Stimulated activated CD4-positive, alpha-beta T cell treated with anti-CD3 and anti-CD28 coated beads, Interleukin-4, amount 100 ng/mL, for 1 hour (primary cell): ENCODE results near the gene TERB2.
"Not testable (repeated sequence)": the region's sequence is repeated elsewhere in the genome, so short reads cannot be mapped to it uniquely, and the experiment has no call there.

Experiments
- DNase-seq: peaks from one replicate; pipeline ENCODE4 v3.0.0-alpha.2; 2020

The TERB2 gene

GRCh38 chr15:44956388-44956787 lies at the start of gene TERB2:
TSS of gene TERB2 (plus strand) at chr15:44956687. CDS start at chr15:44956719, 32 bp downstream.
- no peak for DNase-seq

DNA sequence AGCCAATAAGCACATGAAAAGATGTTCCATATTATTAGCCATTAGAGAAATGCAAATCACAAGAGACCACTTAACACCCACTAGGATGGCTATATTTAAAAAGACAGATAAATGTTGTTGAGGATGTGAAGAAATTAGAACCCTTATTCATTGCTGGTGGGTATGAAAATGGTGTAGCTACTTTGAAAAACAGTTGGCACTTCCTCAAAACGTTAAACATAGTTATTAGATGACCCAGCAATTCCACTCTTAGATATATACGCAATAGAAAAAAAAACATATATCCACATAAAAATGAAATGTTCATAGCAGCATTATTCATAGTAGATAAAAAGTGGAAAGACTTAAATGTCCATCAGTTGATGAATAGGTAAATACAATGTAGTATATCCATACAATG lies 47.1 kb upstream of the TERB2 start:
- no peak for DNase-seq

GRCh38 chr15:44910981-44911625 lies 45.4 kb upstream of the TERB2 start:
- DNase-seq, result no peak

DNA sequence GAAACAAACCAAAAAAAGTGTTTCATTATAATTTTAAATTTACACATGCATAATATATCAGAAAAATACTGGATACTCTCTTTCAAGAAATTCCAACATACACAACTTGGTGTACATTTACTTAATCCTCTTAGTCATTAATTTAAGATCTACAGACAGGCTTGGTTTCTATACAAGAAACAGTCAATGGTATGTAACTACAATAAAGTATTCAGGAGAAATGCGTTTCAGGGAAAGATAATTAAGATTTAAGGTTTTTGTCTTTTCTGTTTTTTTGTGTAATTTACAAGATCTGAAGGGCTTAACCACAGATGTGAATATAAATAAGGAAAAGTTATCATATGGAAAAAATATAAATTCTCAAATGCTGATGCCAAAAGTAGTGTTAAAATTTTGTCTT lies 44.3 kb upstream of the TERB2 start:
- DNase-seq, result not testable (repeated sequence)

- not testable (repeated sequence) for DNase-seq
Measured at GRCh38 chr15:44912974-44913448, 43.5 kb upstream of the TERB2 start.

- no peak for DNase-seq
Measured at GRCh38 chr15:44918136-44918535, 38.4 kb upstream of the TERB2 start.

- not testable (repeated sequence) for DNase-seq
Measured at GRCh38 chr15:44928658-44929057, 27.8 kb upstream of the TERB2 start.

- not testable (repeated sequence) for DNase-seq
Measured at GRCh38 chr15:44930283-44930682, 26.2 kb upstream of the TERB2 start.

- not testable (repeated sequence) for DNase-seq
Measured at GRCh38 chr15:44958302-44958701, 1.8 kb downstream of the TERB2 start.

GRCh38 chr15:44968475-44968874 lies 12.0 kb downstream of the TERB2 start:
- no peak for DNase-seq

DNA sequence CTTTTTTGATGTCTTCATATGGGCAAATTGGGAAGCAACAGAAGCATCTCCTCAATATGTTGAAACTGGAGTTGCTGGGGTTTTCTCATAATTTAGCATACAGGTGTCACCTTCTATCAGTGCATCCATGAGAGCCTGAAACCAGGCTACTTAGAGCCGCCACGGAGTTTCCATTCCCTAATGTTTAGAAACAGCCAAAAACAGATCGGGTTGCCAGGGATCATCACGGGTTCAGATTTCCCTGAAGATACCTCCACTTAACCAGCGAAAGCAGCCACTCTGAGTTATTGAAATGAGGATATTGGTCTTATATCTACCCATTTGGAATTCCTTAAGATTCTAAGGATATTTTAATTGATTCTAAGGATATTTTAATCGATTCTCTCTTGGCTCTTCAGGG lies 14.5 kb downstream of the TERB2 start:
- DNase-seq, result no peak

GRCh38 chr15:44976183-44976582 lies 19.7 kb downstream of the TERB2 start:
- DNase-seq, result not testable (repeated sequence)

- DNase-seq, result not testable (repeated sequence)
Measured at GRCh38 chr15:44977781-44978180, 21.3 kb downstream of the TERB2 start.

DNA sequence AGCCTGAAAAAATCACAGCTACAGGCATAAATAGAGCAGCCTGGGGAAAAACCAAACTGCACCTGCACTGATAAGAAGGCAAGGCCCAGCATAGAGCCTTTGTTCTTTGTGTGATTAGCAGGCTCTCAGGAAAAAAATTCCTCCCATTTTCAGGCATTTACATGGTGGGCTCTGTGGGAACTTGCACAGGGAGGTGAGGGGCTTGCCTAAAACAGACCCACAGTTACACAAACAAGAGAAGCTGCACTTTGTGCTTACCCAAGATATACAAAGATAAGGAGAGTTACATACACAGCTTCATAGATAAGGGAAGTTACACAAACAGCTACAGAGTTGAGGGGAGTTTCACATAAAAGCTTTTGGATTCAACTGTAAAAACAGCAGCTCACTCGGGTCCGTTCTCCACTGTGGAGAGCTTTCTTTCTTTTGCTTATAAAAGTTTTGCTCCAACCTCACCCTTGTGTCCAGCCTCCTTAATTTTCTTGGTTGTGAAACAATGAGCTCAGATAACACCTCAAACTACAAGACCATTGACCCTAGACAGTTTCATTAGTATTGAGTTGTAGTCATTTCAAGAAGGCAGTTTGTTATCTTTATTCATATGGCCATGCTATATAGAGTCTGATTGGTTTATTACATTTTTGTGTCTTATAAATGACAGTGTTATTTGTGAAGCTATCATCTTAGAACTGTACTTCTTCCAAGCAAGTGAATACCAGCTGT lies 23.3 kb downstream of the TERB2 start:
- not testable (repeated sequence) for DNase-seq

- DNase-seq, result not testable (repeated sequence)
Measured at GRCh38 chr15:44984144-44984543, 27.7 kb downstream of the TERB2 start.

- DNase-seq, result not testable (repeated sequence)
Measured at GRCh38 chr15:44986346-44987055, 30.0 kb downstream of the TERB2 start.

DNA sequence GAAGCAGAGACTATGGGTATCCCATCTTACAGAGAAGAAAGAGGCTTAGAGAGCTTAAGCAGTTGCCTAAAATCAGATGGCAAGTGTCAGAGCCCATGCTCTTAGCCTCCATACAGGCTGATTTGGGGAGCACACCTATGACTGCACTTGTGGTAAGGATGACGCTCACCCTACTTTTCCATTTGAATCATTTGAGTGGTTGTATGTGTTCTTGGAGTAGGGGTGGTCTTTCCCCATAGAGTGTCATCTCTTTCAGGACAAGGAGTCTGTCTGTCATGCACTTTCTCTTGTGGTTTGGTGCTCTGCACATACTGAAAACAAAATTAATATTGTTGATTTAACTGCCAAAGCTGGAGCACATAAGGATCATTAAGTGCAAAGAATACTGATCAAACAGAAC lies 31.2 kb downstream of the TERB2 start:
- not testable (repeated sequence) for DNase-seq

- DNase-seq, result not testable (repeated sequence)
Measured at GRCh38 chr15:44988184-44988869, 31.8 kb downstream of the TERB2 start.

GRCh38 chr15:44988870-44989219 lies 32.4 kb downstream of the TERB2 start:
- not testable (repeated sequence) for DNase-seq

DNA sequence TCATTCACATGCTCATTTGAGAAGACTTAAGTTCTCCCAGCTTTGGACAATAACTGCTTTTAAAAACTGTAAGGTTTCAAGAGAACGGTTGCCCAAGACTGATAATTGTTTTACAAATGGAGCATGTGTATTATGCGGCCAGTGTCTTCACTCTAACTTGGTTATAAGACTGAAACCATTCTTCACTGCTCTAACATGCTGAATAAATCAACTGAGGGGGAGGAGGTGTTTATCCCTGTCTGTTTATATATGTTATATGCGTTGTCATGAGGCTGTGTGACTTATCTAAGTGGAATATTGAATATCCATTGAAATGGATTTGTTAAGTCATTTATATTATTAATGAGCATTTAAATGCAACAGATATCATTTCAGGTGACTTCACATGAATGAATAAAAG lies 41.1 kb downstream of the TERB2 start:
- not testable (repeated sequence) for DNase-seq

DNA sequence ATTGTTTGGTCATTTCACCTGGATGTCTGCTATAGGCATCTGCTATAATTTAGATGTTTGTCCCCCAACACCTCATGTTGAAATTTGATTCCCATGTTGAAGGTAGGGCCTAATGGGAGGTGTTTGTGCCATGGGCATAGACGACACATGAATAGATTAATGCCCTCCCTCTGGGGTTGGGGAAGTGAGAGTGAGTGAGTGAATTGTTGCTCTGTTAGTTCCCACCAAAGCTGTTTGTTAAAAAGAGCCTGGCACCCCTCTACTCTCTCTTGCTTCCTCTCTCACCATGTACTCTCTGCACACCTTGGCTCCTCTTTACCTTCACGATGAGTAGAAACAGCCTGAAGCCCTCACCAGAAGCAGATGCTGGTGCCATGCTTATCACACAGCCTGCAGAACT lies 42.6 kb downstream of the TERB2 start:
- DNase-seq, result no peak

GRCh38 chr15:45001180-45001579 lies 44.7 kb downstream of the TERB2 start:
- DNase-seq, result not testable (repeated sequence)
